ENCODE results near the gene ADM2. TPM values are rescaled to one million over a fixed set of nuclear protein-coding genes. Genes with fewer than 3 reads are reported as not detected.

The ADM2 gene
- total and polyA plus RNA-seq, 2 of the 13 experiments (the other 11 are each of a cell fraction or from before 2014, with no cell fraction given): 1.2 to 3.0 TPM

DNA sequence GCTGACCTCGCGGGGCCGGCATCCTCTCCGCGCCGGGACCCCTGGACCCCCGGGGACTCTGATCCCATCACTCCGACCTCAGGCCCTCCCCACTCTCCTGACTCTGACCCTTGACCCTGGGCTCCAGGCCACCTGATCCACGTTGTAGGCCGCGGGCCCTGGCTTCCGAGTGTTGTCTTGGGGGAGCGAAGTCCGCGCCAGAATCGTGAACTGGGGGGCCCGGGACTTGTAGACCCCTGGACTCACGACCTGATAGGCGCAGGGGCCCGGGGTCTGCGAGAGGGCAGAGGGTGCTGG, 49.2 kb downstream of the ADM2 start (continued):
- TF ChIP-seq, protein P1, sequence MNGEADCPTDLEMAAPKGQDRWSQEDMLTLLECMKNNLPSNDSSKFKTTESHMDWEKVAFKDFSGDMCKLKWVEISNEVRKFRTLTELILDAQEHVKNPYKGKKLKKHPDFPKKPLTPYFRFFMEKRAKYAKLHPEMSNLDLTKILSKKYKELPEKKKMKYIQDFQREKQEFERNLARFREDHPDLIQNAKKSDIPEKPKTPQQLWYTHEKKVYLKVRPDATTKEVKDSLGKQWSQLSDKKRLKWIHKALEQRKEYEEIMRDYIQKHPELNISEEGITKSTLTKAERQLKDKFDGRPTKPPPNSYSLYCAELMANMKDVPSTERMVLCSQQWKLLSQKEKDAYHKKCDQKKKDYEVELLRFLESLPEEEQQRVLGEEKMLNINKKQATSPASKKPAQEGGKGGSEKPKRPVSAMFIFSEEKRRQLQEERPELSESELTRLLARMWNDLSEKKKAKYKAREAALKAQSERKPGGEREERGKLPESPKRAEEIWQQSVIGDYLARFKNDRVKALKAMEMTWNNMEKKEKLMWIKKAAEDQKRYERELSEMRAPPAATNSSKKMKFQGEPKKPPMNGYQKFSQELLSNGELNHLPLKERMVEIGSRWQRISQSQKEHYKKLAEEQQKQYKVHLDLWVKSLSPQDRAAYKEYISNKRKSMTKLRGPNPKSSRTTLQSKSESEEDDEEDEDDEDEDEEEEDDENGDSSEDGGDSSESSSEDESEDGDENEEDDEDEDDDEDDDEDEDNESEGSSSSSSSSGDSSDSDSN (CRISPR knock-in tag; IDR thresholded peaks at IDR 0.05): peak; percentile 67
- 0 out of 2 replicates have a peak, but pooled peaks have one; percentile 14 for TF ChIP-seq RXRA (CRISPR knock-in tag; IDR thresholded peaks at IDR 0.05)
- no peak; the same call in none of the 2 replicates for TF ChIP-seq ZNF441 (CRISPR knock-in tag; IDR thresholded peaks at IDR 0.05; ENCODE audit: borderline replicate concordance)
- TF ChIP-seq MEIS1 (CRISPR knock-in tag; IDR thresholded peaks at IDR 0.05; ENCODE audit: borderline replicate concordance): no peak; the same call in 1 of the 2 replicates
- TF ChIP-seq ZNF614 (CRISPR knock-in tag; IDR thresholded peaks at IDR 0.05; ENCODE audit: borderline replicate concordance): no peak
- 0 out of 2 replicates have a peak, but pooled peaks have one; percentile 2 for TF ChIP-seq HOXA5 (CRISPR knock-in tag; IDR thresholded peaks at IDR 0.05)
- TF ChIP-seq, protein P2, sequence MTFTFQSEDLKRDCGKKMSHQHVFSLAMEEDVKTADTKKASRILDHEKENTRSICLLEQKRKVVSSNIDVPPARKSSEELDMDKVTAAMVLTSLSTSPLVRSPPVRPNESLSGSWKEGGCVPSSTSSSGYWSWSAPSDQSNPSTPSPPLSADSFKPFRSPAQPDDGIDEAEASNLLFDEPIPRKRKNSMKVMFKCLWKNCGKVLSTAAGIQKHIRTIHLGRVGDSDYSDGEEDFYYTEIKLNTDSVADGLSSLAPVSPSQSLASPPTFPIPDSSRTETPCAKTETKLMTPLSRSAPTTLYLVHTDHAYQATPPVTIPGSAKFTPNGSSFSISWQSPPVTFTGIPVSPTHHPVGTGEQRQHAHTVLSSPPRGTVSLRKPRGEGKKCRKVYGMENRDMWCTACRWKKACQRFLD (CRISPR knock-in tag; IDR thresholded peaks at IDR 0.05; ENCODE audit: borderline replicate concordance): peak; percentile 21; the same call in 1 of the 2 replicates
- TF ChIP-seq ZFP90 (CRISPR knock-in tag; IDR thresholded peaks at IDR 0.05; ENCODE audit: borderline replicate concordance): 0 out of 2 replicates have a peak, but pooled peaks have one; percentile 8
- TF ChIP-seq, protein P3, sequence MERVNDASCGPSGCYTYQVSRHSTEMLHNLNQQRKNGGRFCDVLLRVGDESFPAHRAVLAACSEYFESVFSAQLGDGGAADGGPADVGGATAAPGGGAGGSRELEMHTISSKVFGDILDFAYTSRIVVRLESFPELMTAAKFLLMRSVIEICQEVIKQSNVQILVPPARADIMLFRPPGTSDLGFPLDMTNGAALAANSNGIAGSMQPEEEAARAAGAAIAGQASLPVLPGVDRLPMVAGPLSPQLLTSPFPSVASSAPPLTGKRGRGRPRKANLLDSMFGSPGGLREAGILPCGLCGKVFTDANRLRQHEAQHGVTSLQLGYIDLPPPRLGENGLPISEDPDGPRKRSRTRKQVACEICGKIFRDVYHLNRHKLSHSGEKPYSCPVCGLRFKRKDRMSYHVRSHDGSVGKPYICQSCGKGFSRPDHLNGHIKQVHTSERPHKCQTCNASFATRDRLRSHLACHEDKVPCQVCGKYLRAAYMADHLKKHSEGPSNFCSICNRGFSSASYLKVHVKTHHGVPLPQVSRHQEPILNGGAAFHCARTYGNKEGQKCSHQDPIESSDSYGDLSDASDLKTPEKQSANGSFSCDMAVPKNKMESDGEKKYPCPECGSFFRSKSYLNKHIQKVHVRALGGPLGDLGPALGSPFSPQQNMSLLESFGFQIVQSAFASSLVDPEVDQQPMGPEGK (CRISPR knock-in tag; IDR thresholded peaks at IDR 0.05): peak; percentile 69; the same call in 1 of the 2 replicates
- no peak for TF ChIP-seq TBX2 (CRISPR knock-in tag; IDR thresholded peaks at IDR 0.05; ENCODE audit: borderline replicate concordance)
- no peak; a peak in 1 of 4 replicates for TF ChIP-seq KLF16 (CRISPR knock-in tag; IDR thresholded peaks at IDR 0.05)
- TF ChIP-seq ZNF781 (CRISPR knock-in tag; IDR thresholded peaks at IDR 0.05; ENCODE audit: borderline replicate concordance, not compliant biosample characterization): no peak
- no peak for TF ChIP-seq TEAD3 (CRISPR knock-in tag; optimal IDR thresholded peaks at IDR 0.05; ENCODE audit: borderline replicate concordance)
- no peak for TF ChIP-seq THAP11 (CRISPR knock-in tag; IDR thresholded peaks at IDR 0.05)
- no peak for TF ChIP-seq SAFB2 (CRISPR knock-in tag; IDR thresholded peaks at IDR 0.05; ENCODE audit: borderline replicate concordance, low read depth)
- TF ChIP-seq HMG20A (CRISPR knock-in tag; IDR thresholded peaks at IDR 0.05; ENCODE audit: borderline replicate concordance): no peak
- TF ChIP-seq, protein P4, sequence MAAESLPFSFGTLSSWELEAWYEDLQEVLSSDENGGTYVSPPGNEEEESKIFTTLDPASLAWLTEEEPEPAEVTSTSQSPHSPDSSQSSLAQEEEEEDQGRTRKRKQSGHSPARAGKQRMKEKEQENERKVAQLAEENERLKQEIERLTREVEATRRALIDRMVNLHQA (CRISPR knock-in tag; IDR thresholded peaks at IDR 0.05): no peak
- TF ChIP-seq KLF12 (CRISPR knock-in tag; IDR thresholded peaks at IDR 0.05; ENCODE audit: borderline replicate concordance): no peak
- TF ChIP-seq ZNF160 (CRISPR knock-in tag; IDR thresholded peaks at IDR 0.05): no peak; the same call in 1 of the 2 replicates
- TF ChIP-seq ZNF432 (CRISPR knock-in tag; IDR thresholded peaks at IDR 0.05; ENCODE audit: borderline replicate concordance): no peak
- TF ChIP-seq ZNF737 (CRISPR knock-in tag; IDR thresholded peaks at IDR 0.05; ENCODE audit: borderline replicate concordance): peak; percentile 15; the same call in 1 of the 2 replicates
- no peak; the same call in 1 of the 2 replicates for TF ChIP-seq ZSCAN9 (CRISPR knock-in tag; IDR thresholded peaks at IDR 0.05; ENCODE audit: borderline replicate concordance)
- TF ChIP-seq, protein P5, sequence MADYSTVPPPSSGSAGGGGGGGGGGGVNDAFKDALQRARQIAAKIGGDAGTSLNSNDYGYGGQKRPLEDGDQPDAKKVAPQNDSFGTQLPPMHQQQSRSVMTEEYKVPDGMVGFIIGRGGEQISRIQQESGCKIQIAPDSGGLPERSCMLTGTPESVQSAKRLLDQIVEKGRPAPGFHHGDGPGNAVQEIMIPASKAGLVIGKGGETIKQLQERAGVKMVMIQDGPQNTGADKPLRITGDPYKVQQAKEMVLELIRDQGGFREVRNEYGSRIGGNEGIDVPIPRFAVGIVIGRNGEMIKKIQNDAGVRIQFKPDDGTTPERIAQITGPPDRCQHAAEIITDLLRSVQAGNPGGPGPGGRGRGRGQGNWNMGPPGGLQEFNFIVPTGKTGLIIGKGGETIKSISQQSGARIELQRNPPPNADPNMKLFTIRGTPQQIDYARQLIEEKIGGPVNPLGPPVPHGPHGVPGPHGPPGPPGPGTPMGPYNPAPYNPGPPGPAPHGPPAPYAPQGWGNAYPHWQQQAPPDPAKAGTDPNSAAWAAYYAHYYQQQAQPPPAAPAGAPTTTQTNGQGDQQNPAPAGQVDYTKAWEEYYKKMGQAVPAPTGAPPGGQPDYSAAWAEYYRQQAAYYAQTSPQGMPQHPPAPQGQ (CRISPR knock-in tag; IDR thresholded peaks at IDR 0.05; ENCODE audit: borderline replicate concordance): no peak

Data from HepG2 (cell line).